HepG2 (cell line): ENCODE measurements around the gene INHBC. TPM values are rescaled to one million over a fixed set of nuclear protein-coding genes. Genes with fewer than 3 reads are reported as not detected.

Source experiments
- AKAP8 ChIP-seq: sonication (generic); formaldehyde crosslinking; IDR thresholded peaks from 2 replicates; pipeline ENCODE4 v1.5.1; 2020; ENCODE audit warnings: mild to moderate bottlenecking, missing genetic modification reagents
- CENPX ChIP-seq: sonication (generic); formaldehyde crosslinking; IDR thresholded peaks from 2 replicates; pipeline ENCODE4 v1.9.0; 2021; ENCODE audit warnings: mild to moderate bottlenecking, missing genetic modification reagents, moderate library complexity
- DBP ChIP-seq: sonication (generic); formaldehyde crosslinking; IDR thresholded peaks from 2 replicates; pipeline ENCODE4 v1.4.0; 2020; ENCODE audit warnings: missing genetic modification reagents; ENCODE audit errors: not compliant biosample characterization
- FOXK1 ChIP-seq: sonication (generic); formaldehyde crosslinking; IDR thresholded peaks from 2 replicates; pipeline ENCODE4 v1.4.0; 2020; ENCODE audit warnings: low read depth, missing genetic modification reagents, borderline replicate concordance
- FOXO1 ChIP-seq: sonication (generic); formaldehyde crosslinking; IDR thresholded peaks from 2 replicates; pipeline ENCODE4 v1.4.0; 2020; ENCODE audit warnings: missing genetic modification reagents
- HHEX ChIP-seq: IDR thresholded peaks from 2 replicates; pipeline ENCODE4 v1.6.1; 2016; ENCODE audit warnings: control low read depth
- HMGA1 ChIP-seq: sonication (generic); formaldehyde crosslinking; conservative IDR thresholded peaks from 2 replicates; pipeline ENCODE4 v1.4.0; 2020; ENCODE audit warnings: missing genetic modification reagents
- KAT7 ChIP-seq: IDR thresholded peaks from 2 replicates; pipeline ENCODE4 v1.6.1; 2018; ENCODE audit warnings: borderline replicate concordance, missing compliant biosample characterization
- NR1H2 ChIP-seq: sonication (generic); formaldehyde crosslinking; IDR thresholded peaks from 2 replicates; pipeline ENCODE4 v1.8.1; 2022; ENCODE audit warnings: low read depth, missing genetic modification reagents, borderline replicate concordance
- SIX4 ChIP-seq: sonication (generic); formaldehyde crosslinking; IDR thresholded peaks from 2 replicates; pipeline ENCODE4 v1.4.0; 2020; ENCODE audit warnings: missing genetic modification reagents
- TCF7L2 ChIP-seq: IDR thresholded peaks from 2 replicates; pipeline ENCODE4 v1.6.1; 2011; ENCODE audit warnings: mild to moderate bottlenecking, low read depth, low read length, moderate library complexity
- ZFP36L1 ChIP-seq: sonication (generic); formaldehyde crosslinking; IDR thresholded peaks from 2 replicates; pipeline ENCODE4 v1.8.0; 2022; ENCODE audit warnings: mild to moderate bottlenecking, missing genetic modification reagents, moderate library complexity
- ZNF768 ChIP-seq: sonication (generic); formaldehyde crosslinking; IDR thresholded peaks from 2 replicates; pipeline ENCODE4 v1.4.0; 2020; ENCODE audit warnings: missing genetic modification reagents
- polyA plus RNA-seq, 8 experiments: library from polyadenylated mRNA; depleted of rRNA in 3 of 8; stranded (reverse) in 7 of 8; unstranded in 1 of 8; fragments of >200 nt; fragmentation: Illumina TruSeq in 4 of 8; extraction: Trizol in 4 of 8; gene quantifications; 2 replicates each; pipeline versions ENCODE4 v1.2.1 to v1.2.3, GENCODE V29; 2011 to 2016; ENCODE audit warnings: low read depth in 4 of 8, missing spikeins in 1 of 8, mixed read lengths in 1 of 8; ENCODE audit not compliant: insufficient read depth in 1 of 8
- total RNA-seq, 5 experiments: library from RNA; depleted of rRNA; stranded (reverse); fragments of >200 nt; fragmentation: Illumina TruSeq; extraction: Trizol; gene quantifications; 2 replicates each; pipeline ENCODE4 v1.2.3, GENCODE V29; 2016; ENCODE audit warnings: low read depth in 1 of 5
- TF ChIP-seq, protein P1 (sequence below): sonication (generic); formaldehyde crosslinking; IDR thresholded peaks from 2 replicates; pipeline ENCODE4 v1.4.0; 2020; ENCODE audit warnings: missing genetic modification reagents
- TF ChIP-seq, protein P2 (sequence below): IDR thresholded peaks from 2 replicates; pipeline ENCODE4 v1.6.1; 2016; ENCODE audit warnings: control low read depth
- TF ChIP-seq, protein P3 (sequence below): sonication (generic); formaldehyde crosslinking; IDR thresholded peaks from 2 replicates; pipeline ENCODE4 v1.4.0; 2020; ENCODE audit warnings: mild to moderate bottlenecking, missing genetic modification reagents, borderline replicate concordance
- TF ChIP-seq, protein P4 (sequence below): IDR thresholded peaks from 2 replicates; pipeline ENCODE4 v1.6.1; 2012; ENCODE audit warnings: inconsistent platforms

INHBC gene
- total and polyA plus RNA-seq, 2 of the 13 experiments (the other 11 are each of a cell fraction or from before 2014, with no cell fraction given): 1.8 to 13.8 TPM

GRCh38 chr12:57430931-57431566, 3.5 kb upstream of the INHBC start, which contains the start of gene R3HDM2 (continued):
- TF ChIP-seq TCF7L2: no peak
- TF ChIP-seq, protein P1, sequence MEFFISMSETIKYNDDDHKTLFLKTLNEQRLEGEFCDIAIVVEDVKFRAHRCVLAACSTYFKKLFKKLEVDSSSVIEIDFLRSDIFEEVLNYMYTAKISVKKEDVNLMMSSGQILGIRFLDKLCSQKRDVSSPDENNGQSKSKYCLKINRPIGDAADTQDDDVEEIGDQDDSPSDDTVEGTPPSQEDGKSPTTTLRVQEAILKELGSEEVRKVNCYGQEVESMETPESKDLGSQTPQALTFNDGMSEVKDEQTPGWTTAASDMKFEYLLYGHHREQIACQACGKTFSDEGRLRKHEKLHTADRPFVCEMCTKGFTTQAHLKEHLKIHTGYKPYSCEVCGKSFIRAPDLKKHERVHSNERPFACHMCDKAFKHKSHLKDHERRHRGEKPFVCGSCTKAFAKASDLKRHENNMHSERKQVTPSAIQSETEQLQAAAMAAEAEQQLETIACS (CRISPR knock-in tag): peak; percentile 95
- TF ChIP-seq, protein P2, sequence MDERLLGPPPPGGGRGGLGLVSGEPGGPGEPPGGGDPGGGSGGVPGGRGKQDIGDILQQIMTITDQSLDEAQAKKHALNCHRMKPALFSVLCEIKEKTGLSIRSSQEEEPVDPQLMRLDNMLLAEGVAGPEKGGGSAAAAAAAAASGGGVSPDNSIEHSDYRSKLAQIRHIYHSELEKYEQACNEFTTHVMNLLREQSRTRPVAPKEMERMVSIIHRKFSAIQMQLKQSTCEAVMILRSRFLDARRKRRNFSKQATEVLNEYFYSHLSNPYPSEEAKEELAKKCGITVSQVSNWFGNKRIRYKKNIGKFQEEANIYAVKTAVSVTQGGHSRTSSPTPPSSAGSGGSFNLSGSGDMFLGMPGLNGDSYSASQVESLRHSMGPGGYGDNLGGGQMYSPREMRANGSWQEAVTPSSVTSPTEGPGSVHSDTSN (CRISPR knock-in tag): no peak
- TF ChIP-seq NR1H2 (CRISPR knock-in tag): no peak
- TF ChIP-seq ZFP36L1 (CRISPR knock-in tag): no peak
- 0 out of 2 replicates have a peak, but pooled peaks have one; percentile 40 for TF ChIP-seq FOXK1 (CRISPR knock-in tag)
- 0 out of 2 replicates have a peak, but pooled peaks have one; percentile 13 for TF ChIP-seq SIX4 (CRISPR knock-in tag)
- peak; percentile 96; the same call in 1 of the 2 replicates for TF ChIP-seq KAT7 (CRISPR knock-in tag)
- no peak for TF ChIP-seq CENPX (CRISPR knock-in tag)
- no peak for TF ChIP-seq HMGA1 (CRISPR knock-in tag)
- TF ChIP-seq AKAP8 (CRISPR knock-in tag): peak; percentile 93
- TF ChIP-seq FOXO1 (CRISPR knock-in tag): peak; percentile 66; the same call in 1 of the 2 replicates
- TF ChIP-seq, protein P3, sequence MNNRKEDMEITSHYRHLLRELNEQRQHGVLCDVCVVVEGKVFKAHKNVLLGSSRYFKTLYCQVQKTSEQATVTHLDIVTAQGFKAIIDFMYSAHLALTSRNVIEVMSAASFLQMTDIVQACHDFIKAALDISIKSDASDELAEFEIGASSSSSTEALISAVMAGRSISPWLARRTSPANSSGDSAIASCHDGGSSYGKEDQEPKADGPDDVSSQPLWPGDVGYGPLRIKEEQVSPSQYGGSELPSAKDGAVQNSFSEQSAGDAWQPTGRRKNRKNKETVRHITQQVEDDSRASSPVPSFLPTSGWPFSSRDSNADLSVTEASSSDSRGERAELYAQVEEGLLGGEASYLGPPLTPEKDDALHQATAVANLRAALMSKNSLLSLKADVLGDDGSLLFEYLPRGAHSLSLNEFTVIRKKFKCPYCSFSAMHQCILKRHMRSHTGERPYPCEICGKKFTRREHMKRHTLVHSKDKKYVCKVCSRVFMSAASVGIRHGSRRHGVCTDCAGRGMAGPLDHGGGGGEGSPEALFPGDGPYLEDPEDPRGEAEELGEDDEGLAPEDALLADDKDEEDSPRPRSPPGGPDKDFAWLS (CRISPR knock-in tag): no peak
- TF ChIP-seq ZNF768 (CRISPR knock-in tag): peak; percentile 53; the same call in 1 of the 2 replicates
- TF ChIP-seq HHEX (CRISPR knock-in tag): no peak
- TF ChIP-seq DBP (CRISPR knock-in tag): no peak
- TF ChIP-seq, protein P4, sequence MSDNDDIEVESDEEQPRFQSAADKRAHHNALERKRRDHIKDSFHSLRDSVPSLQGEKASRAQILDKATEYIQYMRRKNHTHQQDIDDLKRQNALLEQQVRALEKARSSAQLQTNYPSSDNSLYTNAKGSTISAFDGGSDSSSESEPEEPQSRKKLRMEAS: peak; percentile 98
